Fibroblast of skin of right quadriceps (primary cell): ENCODE results near the gene CCDC148.
"Not testable (repeated sequence)": the region's sequence is repeated elsewhere in the genome, so short reads cannot be mapped to it uniquely, and the experiment has no call there.

Source experiments
- DNase-seq: peaks from one replicate; pipeline ENCODE4 v3.0.0-alpha.2; 2013

CCDC148 gene

GRCh38 chr2:158413581-158413980 lies 43.0 kb downstream of the CCDC148 start:
- DNase-seq: peak; percentile 19

GRCh38 chr2:158412206-158412605 lies 44.3 kb downstream of the CCDC148 start:
- DNase-seq: peak; percentile 55

- DNase-seq: no peak
Observed at GRCh38 chr2:158411748-158412147, 44.8 kb downstream of the CCDC148 start.

DNA sequence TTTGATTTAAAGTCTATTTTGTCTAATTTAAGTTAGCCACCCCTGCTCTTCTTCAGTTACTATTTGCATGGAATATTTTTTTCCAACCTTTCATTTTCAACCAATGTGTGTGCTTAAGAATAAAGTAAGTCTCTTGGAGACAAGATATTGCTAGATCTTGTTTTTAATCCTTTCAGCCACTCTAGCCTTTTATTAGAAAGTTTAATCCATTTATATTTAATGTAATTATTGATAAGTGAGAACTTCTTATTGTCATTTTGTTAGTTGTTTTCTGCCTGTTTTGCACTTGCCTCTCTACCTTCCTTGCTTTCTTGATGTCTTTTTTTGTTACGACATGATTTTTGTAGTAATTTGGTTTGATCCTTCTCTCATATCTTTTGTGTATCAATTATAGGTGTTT lies 46.4 kb downstream of the CCDC148 start:
- no peak for DNase-seq

DNA sequence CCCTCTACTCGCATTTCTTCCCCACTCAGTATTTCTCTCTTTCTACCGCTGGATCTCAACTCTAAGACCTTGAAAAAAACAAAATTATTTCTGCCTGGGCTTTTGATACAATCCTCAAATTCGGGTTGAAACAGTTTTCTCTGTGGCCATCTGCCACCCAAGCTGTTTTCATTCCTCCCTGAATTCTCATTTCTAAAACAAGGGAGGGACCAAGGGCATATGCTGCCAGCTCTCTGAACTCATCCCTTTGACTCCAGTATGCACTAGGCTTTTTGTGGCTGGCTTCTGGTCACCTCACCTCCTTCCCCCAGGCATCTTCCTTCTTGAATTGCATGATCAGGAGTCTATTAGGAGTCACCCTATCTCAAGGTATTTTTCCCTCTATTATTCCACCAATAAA lies 49.5 kb downstream of the CCDC148 start:
- no peak for DNase-seq

DNA sequence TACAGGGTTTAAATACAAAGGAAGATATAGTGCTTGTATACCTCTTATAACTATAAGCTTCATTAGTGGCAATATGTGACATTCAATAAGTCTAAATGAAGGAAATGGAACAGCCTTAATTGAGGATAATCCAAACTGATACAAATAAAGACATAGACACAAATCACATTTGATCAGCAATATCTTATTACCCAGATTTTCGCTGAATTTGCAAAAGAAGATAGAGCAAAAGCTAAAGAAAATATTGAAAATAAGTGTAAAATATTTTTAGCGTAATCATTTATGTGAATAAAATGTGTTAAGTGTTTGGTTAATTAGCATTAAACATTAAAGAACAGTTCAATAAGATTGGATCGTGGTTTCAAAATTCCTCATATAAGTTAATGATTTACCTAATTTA lies 51.2 kb downstream of the CCDC148 start:
- DNase-seq: no peak

- DNase-seq: no peak
Observed at GRCh38 chr2:158403237-158403636, 53.3 kb downstream of the CCDC148 start.

- no peak for DNase-seq
Observed at GRCh38 chr2:158402665-158403064, 53.9 kb downstream of the CCDC148 start.

DNA sequence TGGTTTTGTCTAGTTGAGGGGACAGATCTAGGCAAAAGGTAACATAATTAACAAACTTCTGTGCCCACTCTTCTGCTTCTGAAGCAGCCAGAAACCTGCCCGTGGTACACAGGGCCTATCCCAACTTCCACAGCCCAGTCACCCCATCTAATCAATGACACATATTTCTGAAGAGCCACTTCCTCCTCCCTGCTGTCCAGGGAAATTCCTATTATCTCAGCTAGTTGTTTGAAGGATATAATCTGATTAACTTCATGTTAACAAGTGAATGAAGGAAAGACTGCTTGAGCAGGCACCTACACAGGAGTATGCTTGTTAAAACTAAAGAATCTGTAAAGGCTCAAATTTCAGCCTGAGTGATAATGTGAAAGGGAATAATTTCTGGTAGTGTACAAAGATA lies 61.4 kb downstream of the CCDC148 start:
- no peak for DNase-seq

GRCh38 chr2:158394453-158394852 lies 62.1 kb downstream of the CCDC148 start:
- DNase-seq: no peak

DNA sequence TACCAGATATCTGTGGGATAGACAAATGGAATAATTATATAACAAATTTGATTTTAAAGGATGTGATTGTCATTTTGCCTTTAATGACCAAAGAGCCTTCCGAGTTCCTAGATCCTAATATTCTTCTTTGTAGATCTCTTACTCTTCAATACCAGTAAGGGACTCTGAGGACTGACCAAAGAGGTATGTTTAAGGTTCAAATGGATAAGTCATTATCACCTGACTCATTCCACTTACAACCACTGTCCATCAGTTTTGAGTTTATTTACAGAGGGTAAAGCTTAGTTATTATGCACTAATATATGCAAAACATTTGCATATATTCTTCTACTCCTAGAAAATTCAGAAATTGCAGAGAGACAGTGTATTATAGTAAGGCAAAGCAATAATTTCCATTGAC lies 62.7 kb downstream of the CCDC148 start:
- DNase-seq: no peak

DNA sequence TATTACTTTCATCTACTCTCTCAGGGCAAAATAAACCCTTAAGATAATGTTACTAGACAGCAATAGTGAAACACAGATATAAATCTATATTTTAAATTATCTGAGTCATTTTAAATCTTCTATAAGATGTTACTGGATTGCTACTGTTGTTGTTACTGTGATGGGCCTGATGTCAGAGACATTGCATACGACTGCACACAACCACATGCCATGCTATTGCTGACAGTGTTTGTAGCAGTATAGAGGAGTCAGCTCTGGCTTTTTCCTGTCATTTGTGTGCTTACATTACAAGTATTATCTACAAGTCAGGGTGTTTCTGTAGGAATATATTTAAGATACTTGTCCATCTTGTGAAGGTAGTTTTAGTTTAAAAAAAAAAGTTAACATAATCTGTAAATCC lies 63.9 kb downstream of the CCDC148 start:
- DNase-seq: no peak

DNA sequence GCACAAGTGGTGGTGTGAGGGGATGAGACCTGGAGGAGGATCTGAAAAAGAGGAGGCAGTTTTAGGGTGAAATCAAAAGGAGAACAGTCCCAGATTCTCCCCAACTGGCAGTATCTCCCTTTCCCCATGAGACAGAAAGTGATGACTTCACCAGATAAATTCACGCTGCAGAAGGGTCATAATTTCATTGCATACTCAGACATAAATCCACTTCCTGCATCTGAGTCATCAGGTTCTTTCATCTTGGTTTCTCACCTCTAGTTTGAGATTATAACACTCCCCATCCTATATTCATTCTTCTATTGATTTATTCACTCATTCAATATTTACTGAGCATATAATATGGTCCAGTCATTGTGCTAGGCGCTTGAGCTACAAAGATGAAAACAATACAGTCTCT lies 64.7 kb downstream of the CCDC148 start:
- DNase-seq: peak; percentile 10

- DNase-seq: no peak
Observed at GRCh38 chr2:158391361-158391760, 65.2 kb downstream of the CCDC148 start.

DNA sequence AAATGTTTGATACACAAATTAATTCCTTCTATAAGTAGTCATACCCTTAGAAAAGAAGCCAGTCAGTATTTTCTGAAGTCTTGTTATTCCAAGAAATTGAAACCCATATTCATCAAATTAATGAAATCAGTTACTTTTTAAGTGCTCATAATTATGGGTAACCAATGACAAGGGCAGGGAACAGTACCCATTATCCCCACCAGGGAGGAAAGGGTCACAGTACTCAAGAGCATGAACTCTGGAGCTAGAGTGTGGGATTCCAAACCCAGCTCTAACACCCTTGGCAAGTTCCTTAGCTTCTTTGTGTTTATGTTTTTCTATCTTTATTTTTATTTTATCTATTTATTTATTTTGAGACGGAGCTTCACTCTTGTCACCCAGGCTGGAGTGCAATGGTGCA lies 68.4 kb downstream of the CCDC148 start:
- no peak for DNase-seq

- no peak for DNase-seq
Observed at GRCh38 chr2:158385646-158386045, 70.9 kb downstream of the CCDC148 start.

GRCh38 chr2:158381978-158382377 lies 74.6 kb downstream of the CCDC148 start:
- DNase-seq: no peak

- no peak for DNase-seq
Observed at GRCh38 chr2:158381205-158381604, 75.3 kb downstream of the CCDC148 start.

- no peak for DNase-seq
Observed at GRCh38 chr2:158380746-158381145, 75.8 kb downstream of the CCDC148 start.

GRCh38 chr2:158378926-158379325 lies 77.6 kb downstream of the CCDC148 start:
- no peak for DNase-seq

DNA sequence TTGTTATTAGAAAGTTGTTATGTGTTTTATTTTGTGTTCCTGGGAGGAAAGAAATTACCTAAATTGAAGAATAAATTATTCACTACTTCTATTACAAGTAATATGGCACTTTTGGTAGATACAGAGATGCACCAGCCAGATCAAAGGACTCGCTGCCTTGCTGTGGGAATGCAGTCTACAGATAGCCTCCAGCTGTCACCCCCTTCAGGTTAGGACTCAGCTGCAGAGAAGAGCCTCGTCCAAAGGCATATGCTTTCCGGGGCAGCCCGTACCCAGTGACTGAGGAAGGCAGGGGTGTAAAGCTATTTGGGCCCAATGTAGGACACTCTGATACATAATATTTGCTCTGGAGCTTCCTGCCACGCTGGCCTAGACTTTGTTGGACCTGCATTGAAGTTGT lies 90.2 kb downstream of the CCDC148 start:
- DNase-seq: no peak

DNA sequence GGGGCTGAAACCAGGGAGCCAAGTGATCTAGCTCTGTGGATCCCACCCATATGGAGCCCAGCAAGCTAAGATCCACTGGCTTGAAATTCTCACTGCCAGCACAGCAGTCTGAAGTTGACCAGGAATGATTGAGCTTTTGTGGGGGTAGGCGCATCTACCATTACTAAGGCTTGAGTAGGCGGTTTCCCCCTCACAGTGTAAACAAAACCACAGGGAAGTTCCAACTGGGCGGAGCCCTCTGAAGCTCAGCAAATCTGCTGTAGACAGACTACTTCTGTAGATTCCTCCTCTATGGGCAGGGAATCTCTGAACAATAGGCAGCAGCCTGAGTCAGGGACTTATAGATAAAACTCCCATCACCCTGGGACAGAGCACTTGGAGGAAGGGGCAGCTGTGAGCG lies 96.7 kb downstream of the CCDC148 start:
- no peak for DNase-seq

GRCh38 chr2:158357699-158358098 lies 98.9 kb downstream of the CCDC148 start:
- DNase-seq: no peak

- DNase-seq: no peak
Observed at GRCh38 chr2:158357122-158357521, 99.4 kb downstream of the CCDC148 start.

DNA sequence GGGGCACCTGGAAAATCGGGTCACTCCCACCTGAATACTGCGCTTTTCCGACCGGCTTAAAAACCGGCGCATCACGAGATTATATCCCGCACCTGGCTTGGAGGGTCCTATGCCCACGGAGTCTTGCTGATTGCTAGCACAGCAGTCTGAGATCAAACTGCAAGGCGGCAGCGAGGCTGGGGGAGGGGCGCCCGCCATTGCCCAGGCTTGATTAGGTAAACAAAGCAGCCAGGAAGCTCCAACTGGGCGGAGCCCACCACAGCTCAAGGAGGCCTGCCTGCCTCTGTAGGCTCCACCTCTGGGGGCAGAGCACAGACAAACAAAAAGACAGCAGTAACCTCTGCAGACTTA lies 105.1 kb downstream of the CCDC148 start:
- not testable (repeated sequence) for DNase-seq
